Gastrocnemius medialis (tissue), 4 donors: ENCODE data around the gene GSK3B. TPM values are rescaled to one million over a fixed set of nuclear protein-coding genes. Genes with fewer than 3 reads are reported as not detected.

Source experiments
- ATAC-seq, 2 donors: fragments of 150-250 bp; one replicate each; pipeline ENCODE4 v1.9.1; 2016
- DNase-seq, 2 donors: peaks; one replicate each; pipeline ENCODE4 v3.0.0-alpha.2; 2019
- H3K27ac ChIP-seq, 4 donors: fragments of 200-600 bp; sonication (generic); 1 replicate in 1 of 4; 2 replicates in 3 of 4; pipeline ENCODE4 v1.5.1; 2016 to 2018; ENCODE audit warnings: mild to moderate bottlenecking in 2 of 4, moderate library complexity in 1 of 4
- H3K27me3 ChIP-seq, 3 donors: fragments of 200-600 bp; sonication (generic) in 2 of 3; 1 replicate in 1 of 3; 2 replicates in 2 of 3; pipeline versions ENCODE4 v1.5.1 to v1.6.0; 2016 to 2019; ENCODE audit warnings: mild to moderate bottlenecking in 1 of 3, moderate library complexity in 1 of 3
- H3K36me3 ChIP-seq, 2 donors: fragments of 200-600 bp; sonication (generic) in 1 of 2; one replicate each; pipeline ENCODE4 v1.5.1; 2017 to 2018
- H3K4me1 ChIP-seq, 2 donors: fragments of 200-600 bp; sonication (generic) in 1 of 2; one replicate each; pipeline ENCODE4 v1.5.1; 2016 to 2017; ENCODE audit warnings: mild to moderate bottlenecking in 2 of 2
- H3K4me3 ChIP-seq, 4 donors: fragments of 200-600 bp; sonication (generic) in 3 of 4; 1 replicate in 1 of 4; 2 replicates in 3 of 4; pipeline ENCODE4 v1.5.1; 2016 to 2019; ENCODE audit warnings: mild to moderate bottlenecking in 2 of 4
- H3K9me3 ChIP-seq, 3 donors: fragments of 200-600 bp; sonication (generic) in 2 of 3; 1 replicate in 1 of 3; 2 replicates in 2 of 3; pipeline ENCODE4 v1.5.1; 2016 to 2019
- CTCF ChIP-seq, 5 experiments: fragments of 450-650 bp in 3 of 5; fragments of 200-600 bp in 2 of 5; sonication (generic) in 2 of 5; IDR thresholded peaks in 4 of 5; conservative IDR thresholded peaks in 1 of 5; 1 replicate in 4 of 5; 2 replicates in 1 of 5; pipeline ENCODE4 v1.5.1; 2016 to 2019; ENCODE audit warnings: antibody characterized with exemption in 5 of 5, mild to moderate bottlenecking in 3 of 5, moderate library complexity in 3 of 5
- POLR2A ChIP-seq, 2 donors: fragments of 450-650 bp; IDR thresholded peaks; one replicate each; pipeline ENCODE4 v1.6.1; 2017; ENCODE audit warnings: antibody characterized with exemption in 2 of 2, mild to moderate bottlenecking in 2 of 2, moderate library complexity in 2 of 2
- in situ Hi-C, 4 donors: fragments of 200-750 bp; cut with MboI; loops; one replicate each; pipeline versions ENCODE4 v1.15.0 to v1.8.0; 2017; ENCODE audit warnings: low sequenced_read_pairs in 4 of 4
- intact Hi-C: fragments of 100-400 bp; cut with DNase I; formaldehyde crosslinking; loops from one replicate; pipeline ENCODE4 v1.15.1; 2023; ENCODE audit warnings: low total_unique reads
- total RNA-seq, 4 donors: library from RNA; depleted of rRNA; stranded (reverse); fragments of >200 nt; gene quantifications; one replicate each; pipeline versions ENCODE4 v1.1.0 to v1.2.3, GENCODE V29; 2016

Gene GSK3B
- total RNA-seq, 4 donors from 2014 or later, result 30.7 to 47.4 (median 35.4) TPM

GRCh38 chr3:119849126-119849525 is 245.1 kb downstream of the GSK3B start:
- in situ Hi-C loops, result no loop called here
- TF ChIP-seq POLR2A (IDR thresholded peaks at IDR 0.05) (no peak), CTCF (IDR thresholded peaks at IDR 0.05 in 4 of 5, conservative IDR thresholded peaks at IDR 0.05 in 1 of 5) (no peak)
- peaks cover 0 to 15% of the 10 kb centered on the region in 2 donors for H3K4me1 ChIP-seq
- no peak overlapping the region for H3K4me3 ChIP-seq
- intact Hi-C loops, result no loop called here
- H3K27me3 ChIP-seq, result no peaks in the 10 kb centered on the region
- H3K27ac ChIP-seq, result no peak overlapping the region
- DNase-seq, result no peak
- ATAC-seq, result no peak
- H3K9me3 ChIP-seq, result no peaks in the 10 kb centered on the region
- H3K36me3 ChIP-seq, result no peaks in the 10 kb centered on the region

GRCh38 chr3:119841808-119842471 is 252.3 kb downstream of the GSK3B start:
- DNase-seq (no peak), ATAC-seq (no peak)
- H3K27me3 ChIP-seq, result no peaks in the 10 kb centered on the region
- H3K27ac ChIP-seq, result peak overlapping the region in 3 of 4 donors; percentile 13 to 60 (median 15)
- H3K36me3 ChIP-seq, result no peaks in the 10 kb centered on the region
- no peak overlapping the region for H3K4me3 ChIP-seq
- TF ChIP-seq POLR2A (IDR thresholded peaks at IDR 0.05) (no peak), CTCF (IDR thresholded peaks at IDR 0.05 in 4 of 5, conservative IDR thresholded peaks at IDR 0.05 in 1 of 5) (no peak)
- in situ Hi-C loops (no loop called here), intact Hi-C loops (no loop called here)
- H3K9me3 ChIP-seq, result no peaks in the 10 kb centered on the region
- peaks cover 25 to 27% of the 10 kb centered on the region in 2 donors for H3K4me1 ChIP-seq

- ATAC-seq, result no peak
These were observed 258.7 kb downstream of the GSK3B start for GRCh38 chr3:119835556-119835955.

GRCh38 chr3:119834754-119835370 is 259.4 kb downstream of the GSK3B start:
- Histone ChIP-seq H3K4me3 (no peak overlapping the region), H3K27ac (no peak overlapping the region), H3K4me1 (peaks cover 2 to 7% of the 10 kb centered on the region in 2 donors), H3K27me3 (no peaks in the 10 kb centered on the region), H3K36me3 (peaks cover 0 to 4% of the 10 kb centered on the region in 2 donors), H3K9me3 (no peaks in the 10 kb centered on the region)
- in situ Hi-C loops, result no loop called here
- TF ChIP-seq CTCF (IDR thresholded peaks at IDR 0.05 in 4 of 5, conservative IDR thresholded peaks at IDR 0.05 in 1 of 5), result no peak
- no peak for TF ChIP-seq POLR2A (IDR thresholded peaks at IDR 0.05)
- no peak for ATAC-seq
- no peak for DNase-seq
- intact Hi-C loops, result no loop called here

More at GRCh38 chr3:119835556-119835955, 258.7 kb downstream of the GSK3B start:
- Histone ChIP-seq H3K4me1 (peaks cover 3 to 6% of the 10 kb centered on the region in 2 donors), H3K27ac (no peak overlapping the region), H3K36me3 (peaks cover 0 to 4% of the 10 kb centered on the region in 2 donors), H3K9me3 (no peaks in the 10 kb centered on the region), H3K4me3 (no peak overlapping the region), H3K27me3 (no peaks in the 10 kb centered on the region)
- in situ Hi-C loops, result no loop called here
- no peak for DNase-seq
- intact Hi-C loops, result no loop called here
- no peak for TF ChIP-seq CTCF (IDR thresholded peaks at IDR 0.05 in 4 of 5, conservative IDR thresholded peaks at IDR 0.05 in 1 of 5)
- TF ChIP-seq POLR2A (IDR thresholded peaks at IDR 0.05), result no peak
